ENCODE results near the gene PRMT5.
"Not testable (repeated sequence)": the region's sequence is repeated elsewhere in the genome, so short reads cannot be mapped to it uniquely, and the experiment has no call there.

PRMT5 gene

DNA sequence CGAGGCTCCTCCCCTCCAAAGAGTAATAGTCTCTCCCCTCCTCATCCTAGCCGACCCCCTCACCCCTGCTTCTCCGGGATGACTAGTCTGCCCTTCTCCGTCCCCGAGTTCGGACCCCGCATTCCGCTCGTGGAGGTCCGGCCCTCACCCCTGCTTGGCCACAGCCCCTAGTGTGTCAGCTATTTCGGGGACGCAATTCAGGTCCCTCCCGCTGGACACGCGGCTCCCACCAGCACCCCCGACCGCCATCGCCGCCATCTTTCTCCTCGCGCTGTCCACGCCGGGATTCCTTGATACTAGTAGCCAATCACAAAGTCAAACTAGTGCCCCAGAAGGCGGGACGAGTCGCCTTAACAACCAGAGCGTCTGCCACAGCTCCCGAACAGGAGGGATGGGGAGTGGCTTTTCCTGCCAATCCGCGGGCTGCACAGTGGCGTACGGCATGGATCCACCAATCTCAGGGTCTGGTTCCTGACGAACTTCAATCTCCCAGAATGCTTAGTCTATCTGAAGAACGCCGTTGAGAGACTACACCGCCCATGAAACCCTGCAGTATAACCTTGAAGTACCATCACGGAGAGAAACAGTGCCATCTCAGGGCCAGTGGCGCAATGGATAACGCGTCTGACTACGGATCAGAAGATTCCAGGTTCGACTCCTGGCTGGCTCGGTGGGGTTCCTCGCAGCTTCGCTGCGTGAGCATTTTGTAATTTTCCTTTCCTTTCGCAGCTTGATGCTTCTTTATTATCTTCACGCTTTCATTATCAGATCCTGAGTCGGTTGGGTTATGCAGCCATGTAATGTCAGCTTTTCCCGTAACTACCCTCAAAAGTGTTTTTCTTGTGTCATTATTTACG is at the start of gene PRMT5:
Gene PRMT5, minus strand, starts transcription at position 273 of the 857 bp plus-strand sequence. Its CDS starts 15 bp downstream, at position 258.
- peak; percentile 93 for DNase-seq (ENCODE audit: low read depth)

DNA sequence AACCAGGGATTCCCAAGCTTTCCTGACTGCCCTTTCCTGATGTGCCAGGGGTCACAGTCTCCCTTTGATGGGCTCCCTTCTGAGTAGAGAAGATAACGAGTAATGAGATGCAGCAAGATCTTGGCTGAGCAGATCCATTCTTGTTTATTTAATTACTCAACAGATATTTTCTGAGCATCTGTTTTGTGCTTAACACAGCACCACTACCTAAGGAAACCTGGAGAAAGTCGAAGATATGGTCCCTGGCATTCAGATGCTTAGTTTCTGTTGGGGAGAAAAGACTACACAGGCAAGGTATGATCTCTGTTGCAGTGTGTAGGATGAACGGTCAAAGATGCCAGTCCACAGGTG is 49.3 kb upstream of the PRMT5 start:
- DNase-seq (ENCODE audit: low read depth) = no peak

DNA sequence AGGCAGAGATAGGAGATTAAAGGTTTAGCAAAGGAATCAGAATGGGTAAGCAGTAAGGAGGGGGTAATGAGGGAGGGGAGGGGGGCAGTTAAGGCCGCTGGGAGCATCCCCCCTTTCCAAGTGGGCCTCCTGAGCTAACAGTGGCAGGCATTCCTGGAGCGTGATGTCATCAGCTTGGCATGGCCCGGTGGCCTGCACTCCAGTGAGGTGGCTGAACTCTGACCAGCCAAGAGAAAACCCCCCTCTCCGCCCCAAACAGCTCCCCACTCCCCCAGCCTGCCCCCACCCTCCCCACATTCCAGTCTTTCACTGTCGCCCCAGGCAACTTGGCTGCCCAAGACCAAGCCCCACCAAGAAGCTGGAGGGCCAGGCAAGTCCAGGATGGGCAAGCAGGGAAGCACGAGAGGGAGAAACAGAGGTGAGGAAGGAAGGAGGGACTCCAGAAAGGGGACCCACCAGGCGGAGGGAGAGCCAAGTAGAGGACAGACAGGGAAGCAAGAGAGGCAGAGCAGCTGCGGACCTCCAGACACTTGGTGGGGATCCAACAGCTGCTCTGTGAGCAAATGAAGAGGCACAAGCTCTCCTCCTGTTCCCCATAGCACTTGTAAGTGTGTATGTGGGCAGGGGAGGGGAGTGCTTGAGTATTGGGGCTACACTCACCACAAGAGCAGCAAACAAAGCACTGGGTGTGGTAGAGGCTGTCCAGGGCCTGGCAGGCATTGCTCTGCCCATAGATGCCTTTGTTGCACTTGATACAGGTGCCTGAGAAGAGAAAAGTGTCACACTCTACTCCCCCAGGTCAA is 48.7 kb upstream of the PRMT5 start:
- DNase-seq (ENCODE audit: low read depth) = no peak

DNA sequence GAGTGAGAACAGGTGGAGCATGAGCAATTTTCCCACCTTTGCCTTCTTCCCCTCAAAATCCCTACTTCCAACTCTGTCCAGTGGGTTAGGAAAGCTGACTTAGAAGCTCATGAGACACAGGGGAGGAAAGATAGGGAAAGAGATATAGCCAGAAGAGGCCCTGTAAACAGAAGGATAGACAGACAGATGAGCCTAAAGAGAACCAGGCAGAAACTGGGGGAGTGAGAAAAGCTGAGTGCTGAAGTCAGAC is 48.2 kb upstream of the PRMT5 start:
- DNase-seq (ENCODE audit: low read depth) = no peak

DNA sequence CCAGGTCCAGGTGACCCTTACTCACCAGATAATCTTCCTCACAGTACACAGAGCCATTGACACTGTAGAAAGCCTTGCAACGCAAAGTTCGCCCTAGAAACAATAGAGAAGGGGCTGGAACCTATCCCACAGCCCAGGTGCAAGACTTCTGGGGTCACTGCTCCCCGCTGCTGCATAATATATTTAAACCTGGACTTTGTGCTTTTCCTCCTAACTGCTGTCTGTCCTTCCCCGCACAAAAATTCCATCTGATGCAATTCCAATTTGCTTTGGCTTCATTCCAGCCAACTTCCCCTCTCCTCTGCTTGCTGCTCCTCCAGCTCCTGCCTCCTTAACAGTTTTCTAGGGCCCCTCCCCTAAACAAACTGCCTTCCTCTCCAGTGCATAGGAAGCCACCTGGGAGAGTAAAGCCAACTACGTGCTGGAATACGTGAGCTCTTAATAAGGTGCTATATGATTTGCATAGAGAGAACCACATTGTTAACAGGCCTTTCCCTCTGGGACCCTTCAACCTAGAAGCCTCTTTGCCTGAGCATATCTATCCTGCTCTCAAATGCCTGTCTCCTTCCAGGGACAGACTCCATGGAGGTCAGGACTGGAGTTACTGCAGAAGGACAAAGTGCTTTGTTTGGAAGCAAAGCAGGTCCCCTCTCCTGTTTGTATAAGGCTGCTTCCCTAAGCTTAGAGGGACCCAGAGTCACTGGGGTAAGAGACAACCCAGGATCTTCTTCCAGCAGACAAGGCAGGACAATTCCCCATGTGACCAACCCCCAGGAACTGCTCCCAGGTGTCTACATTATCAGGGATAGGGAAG is 47.7 kb upstream of the PRMT5 start:
- no peak for DNase-seq (ENCODE audit: low read depth)

DNA sequence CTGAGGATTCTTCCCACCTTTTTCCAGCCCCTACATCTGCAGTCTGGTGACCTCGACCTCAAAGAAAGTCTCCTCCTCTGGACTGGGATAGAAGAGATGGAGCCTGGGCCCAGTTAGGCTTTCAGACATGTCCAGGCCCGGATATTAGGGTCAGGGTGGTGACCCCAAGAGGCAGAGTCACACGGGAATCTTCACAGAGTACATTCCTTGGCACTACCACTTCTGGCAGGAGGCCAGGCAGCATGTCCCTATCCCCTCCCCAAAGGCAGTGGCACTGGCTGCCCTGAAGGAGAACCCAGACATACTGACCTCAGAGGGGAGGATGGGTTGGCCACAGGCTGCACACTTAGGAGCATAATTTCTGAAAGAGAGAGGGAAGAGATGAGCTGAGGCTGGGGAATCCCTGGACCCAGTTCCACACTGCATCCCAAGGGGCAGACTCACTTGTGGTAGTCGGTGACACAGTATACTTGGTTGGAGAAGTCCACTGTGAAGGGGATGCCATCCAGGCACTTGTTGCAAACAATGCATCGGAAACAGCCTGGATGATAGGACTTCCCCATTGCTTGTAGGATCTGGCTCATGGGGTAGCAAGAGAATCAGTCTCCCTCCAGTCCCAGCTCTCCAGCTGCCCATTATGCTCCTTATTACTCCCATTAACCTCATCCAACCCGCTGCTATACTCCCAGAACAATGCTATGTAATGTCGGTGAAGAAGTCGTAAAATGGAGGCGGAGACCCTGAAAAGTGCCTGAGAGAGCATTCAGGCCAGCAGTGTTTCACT is 45.5 kb upstream of the PRMT5 start:
- no peak for DNase-seq (ENCODE audit: low read depth)

DNA sequence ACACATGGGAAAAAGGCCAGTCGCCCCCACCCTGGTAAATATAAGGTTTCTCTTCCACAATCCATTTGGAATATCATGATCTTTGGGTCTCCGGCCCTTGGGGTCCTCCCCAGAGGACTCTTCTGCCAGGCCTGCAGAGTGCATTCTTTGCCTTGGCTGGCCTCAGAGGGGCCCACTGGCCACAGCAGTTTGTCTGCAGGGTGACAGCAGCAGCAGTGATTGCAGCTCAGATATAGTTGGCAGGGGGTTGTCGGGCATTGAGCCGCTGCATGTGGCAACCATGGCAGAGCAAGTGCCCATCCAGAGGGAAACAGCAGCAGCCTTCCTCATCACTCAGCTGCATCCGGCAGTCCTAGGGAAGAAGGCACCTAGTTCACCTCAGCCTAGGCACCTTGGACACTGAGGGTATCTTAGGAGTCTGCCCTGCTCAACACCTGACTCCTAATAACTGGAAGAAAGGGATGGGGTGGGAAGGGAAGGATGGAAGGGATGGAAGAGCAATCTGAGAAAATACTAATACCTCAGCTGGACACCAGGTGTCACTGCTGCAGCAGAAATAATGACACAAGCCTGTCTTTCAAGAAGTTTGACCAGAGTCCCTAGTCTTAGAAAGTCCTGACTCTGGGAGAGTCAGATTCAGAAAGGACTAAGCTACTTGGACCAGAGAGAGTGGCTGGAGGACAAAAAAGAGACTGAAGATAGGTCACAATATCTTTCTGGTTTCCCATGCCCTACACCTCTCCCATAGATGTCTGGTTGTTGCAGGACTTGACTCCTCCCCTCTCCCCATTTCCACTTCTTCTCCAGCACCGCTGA is 44.2 kb upstream of the PRMT5 start:
- no peak for DNase-seq (ENCODE audit: low read depth)

DNA sequence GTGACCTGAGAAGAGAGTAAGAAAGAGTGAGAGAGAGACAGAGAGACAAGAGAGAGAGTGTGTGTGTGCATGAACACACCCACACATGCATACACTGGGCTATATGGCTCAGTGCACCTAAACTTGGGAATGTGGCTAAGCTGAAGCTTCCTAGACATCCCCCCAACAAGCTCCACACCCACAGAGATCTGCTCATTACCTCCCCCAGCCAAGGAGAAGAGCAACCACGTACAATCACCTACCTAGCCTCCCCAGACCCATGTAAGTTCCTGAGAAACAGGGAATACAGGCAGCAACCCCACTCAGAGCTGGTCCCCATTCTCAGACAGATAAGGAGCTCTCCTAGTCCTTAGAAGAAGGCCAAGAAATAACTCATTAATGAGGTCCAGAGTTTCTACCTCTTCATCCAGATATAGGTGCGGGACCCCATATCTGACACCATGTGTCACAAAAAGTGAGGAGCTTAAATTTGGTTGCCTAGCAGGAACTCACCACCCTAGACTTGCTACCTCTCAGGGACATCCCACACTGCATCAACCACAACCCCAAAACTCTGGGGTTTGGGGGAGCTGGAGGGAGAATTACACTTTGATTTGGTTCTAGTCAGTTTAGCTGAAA is 43.2 kb upstream of the PRMT5 start:
- no peak for DNase-seq (ENCODE audit: low read depth)

DNA sequence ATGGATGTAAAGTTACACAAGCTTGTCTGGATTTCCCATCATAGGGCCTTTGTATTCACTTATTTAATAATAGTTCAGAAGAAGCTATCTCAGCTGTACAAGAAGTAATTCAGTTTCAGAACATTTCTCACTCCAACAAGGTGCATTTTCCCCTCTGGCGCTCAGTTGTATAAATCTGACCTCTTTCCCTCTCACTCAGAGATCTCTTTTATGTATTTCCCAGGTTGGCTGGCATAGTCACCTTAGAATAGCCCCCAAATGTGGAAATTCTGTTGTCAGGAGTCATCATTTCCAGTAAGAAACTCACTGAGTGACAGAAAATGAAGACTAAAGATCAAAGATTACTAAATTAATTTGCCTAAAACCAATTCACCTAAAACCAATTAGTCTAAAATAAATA is 42.0 kb upstream of the PRMT5 start:
- no peak for DNase-seq (ENCODE audit: low read depth)

DNA sequence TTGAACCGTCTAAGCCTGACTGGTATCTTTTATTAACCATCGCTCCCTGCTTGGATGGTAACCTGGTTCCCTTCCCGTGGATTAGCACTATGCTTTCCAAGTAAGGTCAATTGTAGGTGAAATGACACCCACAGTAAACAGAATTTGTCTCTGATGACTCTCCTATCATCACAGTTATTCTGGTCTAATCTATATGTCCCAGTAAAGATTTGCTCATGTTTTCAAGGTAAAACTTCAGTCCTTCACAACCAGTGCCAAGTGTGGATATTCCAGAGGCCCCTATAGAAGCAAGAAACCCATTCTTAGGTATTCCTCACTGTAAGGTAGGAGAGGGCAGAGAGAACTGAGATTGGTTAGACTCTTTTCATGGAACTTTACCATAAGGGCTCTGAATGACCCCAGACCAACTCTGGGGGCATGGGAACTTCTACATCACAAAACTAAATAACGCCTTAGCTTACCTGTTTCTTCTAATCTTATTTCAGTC is 37.6 kb upstream of the PRMT5 start:
- DNase-seq (ENCODE audit: low read depth) = no peak

DNA sequence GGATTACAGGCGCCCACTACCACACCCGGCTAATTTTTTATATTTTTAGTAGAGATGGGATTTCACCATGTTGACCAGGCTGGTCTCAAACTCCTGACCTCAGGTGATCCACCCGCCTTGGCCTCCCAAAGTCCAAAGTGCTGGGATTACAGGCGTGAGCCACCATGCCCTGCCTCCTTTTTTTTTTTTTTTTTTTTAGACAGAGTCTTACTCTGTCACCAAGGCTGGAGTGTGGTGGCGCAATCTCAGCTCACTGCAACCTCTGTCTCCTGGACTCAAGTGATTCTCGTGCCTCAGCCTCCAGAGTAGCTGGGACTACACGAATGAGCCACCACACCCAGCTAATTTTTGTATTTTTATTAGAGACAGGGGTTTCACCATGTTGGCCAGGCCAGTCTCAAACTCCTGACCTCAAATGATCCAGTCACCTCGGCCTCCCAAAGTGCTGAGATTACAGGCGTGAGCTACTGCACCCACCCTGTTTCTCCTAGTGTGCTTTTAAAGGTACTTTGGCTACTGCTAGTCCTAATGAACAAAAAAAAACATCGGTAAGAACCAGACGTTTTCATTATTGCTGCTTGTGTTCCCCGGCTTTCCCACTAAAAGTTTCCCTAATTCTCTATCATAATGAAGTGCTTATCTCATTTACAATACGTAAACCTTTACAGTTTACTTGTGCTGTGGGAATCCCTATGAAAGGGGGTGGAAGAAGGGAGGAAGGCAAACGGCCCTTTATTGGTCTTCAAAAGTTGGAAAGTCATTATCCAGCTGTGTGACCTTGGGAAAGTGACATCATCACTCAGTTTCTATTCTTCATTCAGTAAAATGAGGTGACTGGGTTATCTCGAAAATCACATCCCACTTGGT is 37.0 kb upstream of the PRMT5 start:
- not testable (repeated sequence) for DNase-seq (ENCODE audit: low read depth)

DNA sequence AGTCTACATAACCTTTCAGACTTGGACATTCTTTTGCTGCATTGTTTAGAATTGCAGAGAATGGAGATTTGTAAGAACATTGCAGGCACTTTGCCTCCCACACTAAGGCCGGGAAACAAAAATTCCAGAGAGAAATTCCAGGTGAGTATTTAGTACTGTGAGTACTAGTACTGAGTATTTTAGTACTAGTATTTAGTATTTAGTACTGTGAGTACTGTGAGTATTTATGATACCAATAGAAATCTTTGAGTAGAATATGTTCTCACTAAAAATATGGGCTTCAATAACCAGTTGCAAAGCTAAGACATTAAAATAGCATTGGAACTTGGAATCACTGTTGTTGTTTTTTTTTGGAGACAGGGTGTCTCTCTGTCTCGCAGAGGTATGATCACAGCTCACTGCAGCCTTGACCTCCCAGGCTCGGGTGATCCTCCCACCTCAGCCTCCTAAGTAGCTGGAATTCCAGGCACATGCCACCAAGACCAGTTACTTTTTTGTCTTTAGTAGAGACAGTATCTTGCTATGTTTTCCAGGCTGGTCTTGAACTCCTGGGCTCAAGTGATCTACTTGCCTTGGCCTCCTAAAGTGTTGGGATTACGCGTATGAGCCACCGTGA is 33.0 kb upstream of the PRMT5 start:
- no peak for DNase-seq (ENCODE audit: low read depth)

DNA sequence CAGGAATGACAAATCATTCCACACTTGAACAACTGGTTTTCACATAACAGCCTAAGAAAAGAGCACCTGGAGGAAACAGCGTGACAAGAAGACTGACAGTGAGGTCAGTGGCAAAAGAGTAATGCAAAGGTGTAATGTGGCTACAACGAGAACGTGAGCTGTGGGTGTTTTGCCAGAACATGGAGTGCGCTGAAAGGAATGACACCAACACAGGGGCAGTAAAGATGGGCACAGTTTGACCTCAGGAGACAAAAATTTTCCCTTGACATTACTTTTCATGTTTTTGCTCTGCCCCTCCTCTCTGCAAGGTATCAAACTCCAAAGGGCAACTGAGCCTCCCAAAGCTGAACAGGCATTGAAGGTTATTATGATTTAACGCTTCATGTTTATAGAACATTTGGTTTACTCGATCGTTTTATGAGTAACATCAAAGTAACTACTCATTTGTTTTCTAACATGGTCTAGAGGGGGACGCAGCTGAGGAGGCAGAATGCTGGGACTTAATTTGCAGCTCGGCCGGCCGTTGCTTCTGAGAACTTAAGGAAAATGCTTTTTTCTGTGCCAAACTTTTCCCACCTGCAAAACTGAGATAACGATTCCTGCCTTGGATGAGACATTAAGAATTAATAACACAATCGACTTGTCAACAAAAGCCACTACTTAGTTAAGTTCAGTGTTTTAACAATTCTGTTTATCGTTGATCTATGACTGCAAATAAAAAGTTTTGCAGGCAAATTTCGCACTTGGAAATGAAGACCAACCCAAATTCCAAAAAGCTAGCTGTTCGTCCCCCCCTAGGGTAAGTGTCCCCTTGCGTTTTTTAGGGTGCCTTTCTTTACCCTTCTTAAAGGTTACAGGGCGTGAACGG is 26.8 kb upstream of the PRMT5 start:
- DNase-seq (ENCODE audit: low read depth) = no peak

DNA sequence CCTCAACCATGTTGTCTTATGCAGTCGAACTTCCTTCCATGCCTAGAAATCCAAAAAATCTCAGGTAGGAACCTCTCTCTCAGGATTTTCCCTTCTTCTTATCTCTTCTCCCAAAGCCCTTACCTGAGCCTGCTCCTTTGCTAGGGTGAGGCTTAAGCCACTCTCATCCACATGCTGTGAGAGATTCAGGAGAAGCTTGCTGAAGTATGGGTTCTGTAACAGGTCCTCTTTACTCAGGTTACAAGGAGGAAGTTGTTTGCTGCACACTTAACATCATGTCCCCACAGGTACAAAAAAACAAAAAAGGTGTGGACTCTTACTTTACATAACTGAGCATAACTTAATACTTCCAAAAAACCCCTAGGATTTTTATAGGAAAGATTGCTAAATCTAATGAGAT is 23.2 kb upstream of the PRMT5 start:
- no peak for DNase-seq (ENCODE audit: low read depth)

DNA sequence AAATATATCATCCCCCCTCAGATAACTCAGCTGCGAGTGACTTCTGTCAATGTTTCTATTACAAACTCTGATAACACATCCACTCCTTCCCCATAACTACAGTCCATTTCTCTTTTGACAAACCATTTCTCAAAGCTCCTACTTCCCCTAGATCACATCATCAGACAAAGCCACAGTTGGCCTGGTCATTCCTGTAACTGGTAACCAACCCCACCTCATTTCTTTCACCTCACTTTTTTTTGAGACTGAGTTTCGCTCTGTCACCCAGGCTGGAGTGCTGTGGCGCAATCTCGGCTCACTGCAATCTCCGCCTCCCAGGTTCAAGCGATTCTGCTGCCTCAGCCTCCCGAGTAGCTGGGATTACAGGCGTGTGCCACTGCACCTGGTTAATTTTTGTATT is 22.6 kb upstream of the PRMT5 start:
- not testable (repeated sequence) for DNase-seq (ENCODE audit: low read depth)

DNA sequence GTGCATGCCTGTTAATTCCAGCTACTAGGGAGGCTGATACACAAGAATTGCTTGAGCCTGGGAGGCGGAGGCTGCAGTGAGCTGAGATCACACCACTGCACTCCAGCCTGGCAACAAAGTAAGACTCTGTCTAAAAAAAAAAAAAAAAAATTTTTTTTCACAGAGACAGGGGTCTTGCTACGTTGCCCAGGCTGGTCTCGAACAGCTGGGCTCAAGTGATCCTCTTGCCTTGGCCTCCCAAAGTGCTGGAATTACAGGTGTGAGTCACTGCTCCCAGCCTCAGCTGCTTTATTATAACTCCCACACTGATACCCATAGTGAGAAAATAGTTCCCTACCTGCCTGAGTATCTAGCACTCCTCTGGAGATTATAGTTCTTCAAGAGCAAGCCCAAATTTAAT is 16.5 kb upstream of the PRMT5 start:
- no peak for DNase-seq (ENCODE audit: low read depth)

DNA sequence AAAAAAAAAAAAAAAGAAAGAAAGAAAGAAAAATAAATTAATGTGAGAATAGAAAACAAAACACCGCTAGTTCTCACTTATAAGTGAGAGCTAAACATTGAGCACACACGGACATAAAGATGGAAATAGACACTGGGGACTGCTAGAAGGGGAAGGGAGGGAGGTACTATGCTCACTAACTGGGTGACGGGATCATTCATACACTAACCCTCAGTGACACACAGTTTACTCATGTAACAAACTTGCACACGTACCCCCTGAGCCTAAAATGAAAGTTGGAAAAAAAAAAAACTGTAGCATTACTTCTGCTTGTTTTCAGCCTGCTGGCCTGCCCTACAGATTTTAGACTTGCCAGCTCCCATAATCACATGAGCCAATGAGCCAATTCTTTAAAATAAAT is 10.5 kb upstream of the PRMT5 start:
- DNase-seq (ENCODE audit: low read depth) = no peak

DNA sequence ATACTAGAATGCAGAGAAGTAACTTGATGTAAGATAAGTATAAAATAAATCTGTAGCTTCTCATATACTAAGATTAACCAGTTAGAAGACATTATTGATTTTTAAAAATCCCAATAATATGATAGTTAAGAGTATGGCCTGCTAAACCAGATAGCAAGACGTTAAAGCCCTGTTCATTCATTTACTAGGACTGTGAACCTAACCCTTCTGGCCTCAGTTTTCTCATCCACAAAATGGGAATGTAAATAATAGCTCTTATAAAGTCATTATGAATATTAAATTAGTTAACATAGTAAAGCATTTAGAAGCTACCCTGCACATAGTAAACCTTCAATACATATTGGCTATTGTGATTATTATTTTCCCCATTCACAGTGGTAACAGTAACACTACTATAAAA is 6.0 kb upstream of the PRMT5 start:
- no peak for DNase-seq (ENCODE audit: low read depth)

Measured in activated T-cell treated with anti-CD3 and anti-CD28 coated beads for 1 hour (primary cell).